ENCODE data around the gene ELANE.

DNA sequence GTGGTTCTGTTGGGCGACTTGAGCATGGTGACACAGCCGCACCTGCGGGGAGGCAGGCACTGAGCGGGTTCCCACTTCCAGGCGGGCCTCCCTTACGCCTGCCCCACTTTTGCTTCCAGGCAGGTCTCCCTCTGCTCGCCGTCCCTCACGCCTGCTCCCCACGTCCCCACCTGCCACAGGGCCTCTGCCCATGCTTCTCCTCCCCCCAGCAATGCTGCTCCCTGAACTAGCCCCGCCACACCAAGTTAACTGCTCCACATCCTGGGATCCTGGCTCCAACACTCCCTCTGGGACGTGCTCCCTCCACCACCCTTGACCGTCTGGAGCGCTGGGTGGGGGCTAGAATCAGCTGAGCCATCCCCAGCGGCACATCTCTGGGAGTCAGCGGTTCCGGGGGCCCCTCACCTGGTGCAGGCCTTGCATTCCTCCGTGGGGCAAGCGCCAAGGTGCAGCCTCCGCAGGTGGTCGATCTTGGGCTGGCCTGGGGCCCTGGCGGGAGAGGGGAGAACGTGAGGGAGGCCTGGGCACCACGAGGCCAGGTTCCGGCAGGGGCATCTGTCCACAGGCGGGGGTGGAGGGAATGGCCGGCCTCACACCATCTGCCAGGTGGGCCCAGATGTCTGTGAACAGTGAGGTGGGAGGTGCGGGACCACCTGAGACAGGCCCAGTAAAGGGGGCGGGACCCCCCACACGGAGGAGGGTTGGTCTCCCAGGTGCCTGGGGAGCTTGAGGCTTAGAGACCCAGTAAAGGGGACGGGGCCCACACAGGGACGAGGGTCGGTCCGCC, 16.5 kb downstream of the ELANE start:
- TF ChIP-seq, protein P1, sequence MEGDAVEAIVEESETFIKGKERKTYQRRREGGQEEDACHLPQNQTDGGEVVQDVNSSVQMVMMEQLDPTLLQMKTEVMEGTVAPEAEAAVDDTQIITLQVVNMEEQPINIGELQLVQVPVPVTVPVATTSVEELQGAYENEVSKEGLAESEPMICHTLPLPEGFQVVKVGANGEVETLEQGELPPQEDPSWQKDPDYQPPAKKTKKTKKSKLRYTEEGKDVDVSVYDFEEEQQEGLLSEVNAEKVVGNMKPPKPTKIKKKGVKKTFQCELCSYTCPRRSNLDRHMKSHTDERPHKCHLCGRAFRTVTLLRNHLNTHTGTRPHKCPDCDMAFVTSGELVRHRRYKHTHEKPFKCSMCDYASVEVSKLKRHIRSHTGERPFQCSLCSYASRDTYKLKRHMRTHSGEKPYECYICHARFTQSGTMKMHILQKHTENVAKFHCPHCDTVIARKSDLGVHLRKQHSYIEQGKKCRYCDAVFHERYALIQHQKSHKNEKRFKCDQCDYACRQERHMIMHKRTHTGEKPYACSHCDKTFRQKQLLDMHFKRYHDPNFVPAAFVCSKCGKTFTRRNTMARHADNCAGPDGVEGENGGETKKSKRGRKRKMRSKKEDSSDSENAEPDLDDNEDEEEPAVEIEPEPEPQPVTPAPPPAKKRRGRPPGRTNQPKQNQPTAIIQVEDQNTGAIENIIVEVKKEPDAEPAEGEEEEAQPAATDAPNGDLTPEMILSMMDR (IDR thresholded peaks at IDR 0.05) = no peak
- TF ChIP-seq POLR2A (IDR thresholded peaks at IDR 0.05) = no peak

All from sigmoid colon (tissue), 3 donors.